Measurements from ENCODE around the gene RFC1. TPM values are rescaled to one million over a fixed set of nuclear protein-coding genes. Genes with fewer than 3 reads are reported as not detected.

Gene RFC1
- total and polyA plus RNA-seq, 4 donors: 13.3 to 45.2 (median 30.8) TPM

- H3K27me3 ChIP-seq (ENCODE audit: control insufficient read depth in 4 of 4, insufficient read depth in 4 of 4, low read length in 3 of 4): no peaks in the 10 kb centered on the region
- peaks cover 0 to 17% (median 9%) of the 10 kb centered on the region in 4 donors for H3K36me3 ChIP-seq (ENCODE audit: control insufficient read depth in 4 of 4, insufficient read depth in 3 of 4, low read depth in 1 of 4, low read length in 3 of 4)
- no peak for DNase-seq (ENCODE audit: low spot score)
Observed at GRCh38 chr4:39320381-39321115, 45.6 kb downstream of the RFC1 start.

DNA sequence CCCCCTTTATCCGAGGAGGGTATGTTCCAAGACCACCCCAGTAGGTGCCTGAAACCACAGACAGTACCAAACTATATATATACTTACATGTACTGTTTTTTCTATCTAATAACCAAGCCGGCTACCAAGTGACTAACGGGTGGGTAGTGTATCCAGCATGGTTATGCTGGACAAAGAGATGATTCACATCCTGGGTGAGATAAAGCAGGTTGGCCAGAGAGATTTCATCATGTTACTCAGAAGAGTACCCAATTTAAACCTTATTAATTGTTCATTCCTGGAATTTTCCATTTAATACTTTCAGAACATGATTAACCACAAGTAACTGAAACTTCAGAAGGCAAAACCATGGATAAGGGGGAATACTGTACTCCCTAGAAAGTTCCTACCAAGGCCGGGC lies 46.5 kb downstream of the RFC1 start:
- no peaks in the 10 kb centered on the region for H3K9me3 ChIP-seq (ENCODE audit: control insufficient read depth in 4 of 4, low read length in 3 of 4)
- peaks cover 0 to 18% (median 13%) of the 10 kb centered on the region in 4 donors for H3K36me3 ChIP-seq (ENCODE audit: control insufficient read depth in 4 of 4, insufficient read depth in 3 of 4, low read depth in 1 of 4, low read length in 3 of 4)
- TF ChIP-seq REST (IDR thresholded peaks at IDR 0.05): no peak
- TF ChIP-seq YY1 (IDR thresholded peaks at IDR 0.05): no peak
- no peak for TF ChIP-seq JUND (IDR thresholded peaks at IDR 0.05)
- no peak for TF ChIP-seq SP1 (IDR thresholded peaks at IDR 0.05)
- no peak for TF ChIP-seq FOXA1 (IDR thresholded peaks at IDR 0.05)
- TF ChIP-seq TAF1 (conservative IDR thresholded peaks at IDR 0.05): no peak
- TF ChIP-seq, protein P1, sequence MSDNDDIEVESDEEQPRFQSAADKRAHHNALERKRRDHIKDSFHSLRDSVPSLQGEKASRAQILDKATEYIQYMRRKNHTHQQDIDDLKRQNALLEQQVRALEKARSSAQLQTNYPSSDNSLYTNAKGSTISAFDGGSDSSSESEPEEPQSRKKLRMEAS (IDR thresholded peaks at IDR 0.05): no peak
- no peak for TF ChIP-seq GABPA (IDR thresholded peaks at IDR 0.05 in 1 of 2, conservative IDR thresholded peaks at IDR 0.05 in 1 of 2)
- no peak for TF ChIP-seq RXRA (IDR thresholded peaks at IDR 0.05)
- no peak for TF ChIP-seq RAD21 (IDR thresholded peaks at IDR 0.05)
- TF ChIP-seq HNF4A (conservative IDR thresholded peaks at IDR 0.05): no peak
- TF ChIP-seq NR2F2 (IDR thresholded peaks at IDR 0.05): no peak
- no peak overlapping the region for H3K4me3 ChIP-seq (ENCODE audit: low read depth in 1 of 3, low read length in 3 of 3)
- no peak for DNase-seq (ENCODE audit: low spot score)
- H3K27me3 ChIP-seq (ENCODE audit: control insufficient read depth in 4 of 4, insufficient read depth in 4 of 4, low read length in 3 of 4): no peaks in the 10 kb centered on the region
- 97% methylated on average over 4 of the region's 4 CpGs for WGBS
- no peak overlapping the region for H3K9ac ChIP-seq (ENCODE audit: low read depth in 1 of 2, low read length in 2 of 2)
- H3K27ac ChIP-seq (ENCODE audit: low read depth in 1 of 2, low read length in 2 of 2): no peak overlapping the region
- H3K4me1 ChIP-seq (ENCODE audit: control insufficient read depth in 4 of 4, insufficient read depth in 4 of 4, low read length in 3 of 4): peaks cover 0 to 9% (median 6%) of the 10 kb centered on the region in 4 donors

More at GRCh38 chr4:39320381-39321115, 45.6 kb downstream of the RFC1 start:
- TF ChIP-seq ZBTB33 (IDR thresholded peaks at IDR 0.05) (no peak), JUND (IDR thresholded peaks at IDR 0.05) (no peak), FOXA1 (IDR thresholded peaks at IDR 0.05) (no peak), HNF4A (conservative IDR thresholded peaks at IDR 0.05) (no peak)
- Histone ChIP-seq H3K4me1 (ENCODE audit: control insufficient read depth in 4 of 4, insufficient read depth in 4 of 4, low read length in 3 of 4) (peaks cover under 1 to 17% (median 12%) of the 10 kb centered on the region in 4 donors), H3K4me3 (ENCODE audit: low read depth in 1 of 3, low read length in 3 of 3) (no peak overlapping the region), H3K27ac (ENCODE audit: low read depth in 1 of 2, low read length in 2 of 2) (no peak overlapping the region), H3K9ac (ENCODE audit: low read depth in 1 of 2, low read length in 2 of 2) (no peak overlapping the region), H3K9me3 (ENCODE audit: control insufficient read depth in 4 of 4, low read length in 3 of 4) (no peaks in the 10 kb centered on the region)

Data from liver (tissue), 9 donors.